ENCODE measurements around the gene ESYT1. TPM values are rescaled to one million over a fixed set of nuclear protein-coding genes. Genes with fewer than 3 reads are reported as not detected.
A peak's percentile ranks its signal among the peaks of the same experiment; 100 is the strongest.

The ESYT1 gene
- total and polyA plus RNA-seq, 9 of the 15 experiments (the other 6 are each of a cell fraction or from before 2014, with no cell fraction given): 132 to 420 (median 164) TPM

GRCh38 chr12:56079723-56080555 lies 48.1 kb upstream of the ESYT1 start, which contains the start of gene ERBB3 (continued):
- TF ChIP-seq ZBTB43 (CRISPR knock-in tag; IDR thresholded peaks at IDR 0.05) (0 out of 2 replicates have a peak, but pooled peaks have one; percentile 83), PYGO2 (tag; IDR thresholded peaks at IDR 0.05) (no peak), ARNT (IDR thresholded peaks at IDR 0.05) (no peak), ZNF764 (CRISPR knock-in tag; IDR thresholded peaks at IDR 0.05; ENCODE audit: low read depth) (no peak), MYNN (IDR thresholded peaks at IDR 0.05) (no peak), MYNN (CRISPR knock-in tag; IDR thresholded peaks at IDR 0.05) (no peak), CREB1 (IDR thresholded peaks at IDR 0.05) (peak; percentile 54; the same call in 1 of the 2 replicates), CREB1 (CRISPR knock-in tag; IDR thresholded peaks at IDR 0.05) (peak; percentile 68), FOS (IDR thresholded peaks at IDR 0.05; ENCODE audit: extremely low read depth, insufficient read length) (no peak), HBP1 (CRISPR knock-in tag; IDR thresholded peaks at IDR 0.05) (no peak), TAF15 (IDR thresholded peaks at IDR 0.05; ENCODE audit: low read depth, low read length) (0 out of 2 replicates have a peak, but pooled peaks have one; percentile 34), BCL6 (CRISPR knock-in tag; IDR thresholded peaks at IDR 0.05) (no peak)
- TF ChIP-seq, protein P1, sequence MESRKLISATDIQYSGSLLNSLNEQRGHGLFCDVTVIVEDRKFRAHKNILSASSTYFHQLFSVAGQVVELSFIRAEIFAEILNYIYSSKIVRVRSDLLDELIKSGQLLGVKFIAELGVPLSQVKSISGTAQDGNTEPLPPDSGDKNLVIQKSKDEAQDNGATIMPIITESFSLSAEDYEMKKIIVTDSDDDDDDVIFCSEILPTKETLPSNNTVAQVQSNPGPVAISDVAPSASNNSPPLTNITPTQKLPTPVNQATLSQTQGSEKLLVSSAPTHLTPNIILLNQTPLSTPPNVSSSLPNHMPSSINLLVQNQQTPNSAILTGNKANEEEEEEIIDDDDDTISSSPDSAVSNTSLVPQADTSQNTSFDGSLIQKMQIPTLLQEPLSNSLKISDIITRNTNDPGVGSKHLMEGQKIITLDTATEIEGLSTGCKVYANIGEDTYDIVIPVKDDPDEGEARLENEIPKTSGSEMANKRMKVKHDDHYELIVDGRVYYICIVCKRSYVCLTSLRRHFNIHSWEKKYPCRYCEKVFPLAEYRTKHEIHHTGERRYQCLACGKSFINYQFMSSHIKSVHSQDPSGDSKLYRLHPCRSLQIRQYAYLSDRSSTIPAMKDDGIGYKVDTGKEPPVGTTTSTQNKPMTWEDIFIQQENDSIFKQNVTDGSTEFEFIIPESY (CRISPR knock-in tag; IDR thresholded peaks at IDR 0.05): peak; percentile 74
- TF ChIP-seq, protein P2, sequence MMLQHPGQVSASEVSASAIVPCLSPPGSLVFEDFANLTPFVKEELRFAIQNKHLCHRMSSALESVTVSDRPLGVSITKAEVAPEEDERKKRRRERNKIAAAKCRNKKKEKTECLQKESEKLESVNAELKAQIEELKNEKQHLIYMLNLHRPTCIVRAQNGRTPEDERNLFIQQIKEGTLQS (IDR thresholded peaks at IDR 0.05): peak; percentile 92
- TF ChIP-seq, protein P2 (CRISPR knock-in tag; conservative IDR thresholded peaks at IDR 0.05): peak; percentile 91
- TF ChIP-seq, protein P3, sequence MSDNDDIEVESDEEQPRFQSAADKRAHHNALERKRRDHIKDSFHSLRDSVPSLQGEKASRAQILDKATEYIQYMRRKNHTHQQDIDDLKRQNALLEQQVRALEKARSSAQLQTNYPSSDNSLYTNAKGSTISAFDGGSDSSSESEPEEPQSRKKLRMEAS (CRISPR knock-in tag; IDR thresholded peaks at IDR 0.05): peak; percentile 84

Data from K562 (cell line).